HG03060 (cell line): ENCODE measurements around the gene COLGALT1.
"Not testable (repeated sequence)": the region's sequence is repeated elsewhere in the genome, so short reads cannot be mapped to it uniquely, and the experiment has no call there.

Experiments used
- ATAC-seq: cut with Tn5 transposase; IDR thresholded peaks from one replicate; pipeline ENCODE4 v1.9.1; 2021; ENCODE audit warnings: low read depth, moderate number of reproducible peaks; ENCODE audit not compliant: unreplicated experiment

The COLGALT1 gene

DNA sequence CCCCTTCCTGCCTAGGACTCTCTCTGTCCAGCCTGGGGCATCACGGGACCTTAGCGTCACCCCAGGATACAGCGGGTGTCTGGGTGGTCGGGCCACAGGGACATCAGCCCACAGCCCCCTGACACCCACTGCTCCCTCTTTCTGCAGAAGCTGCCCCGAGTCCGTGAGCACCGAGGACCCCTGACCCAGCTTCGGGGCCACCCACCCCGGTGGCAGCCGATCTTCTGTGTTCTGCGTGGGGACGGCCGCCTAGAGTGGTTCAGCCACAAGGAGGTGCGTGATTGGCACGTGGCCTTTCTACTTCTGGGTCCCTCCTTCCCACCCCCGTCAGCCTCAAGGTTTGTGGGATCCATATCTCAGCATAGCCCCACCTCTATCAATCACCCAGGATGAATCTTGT lies 23.3 kb upstream of the COLGALT1 start:
- no peak for ATAC-seq

DNA sequence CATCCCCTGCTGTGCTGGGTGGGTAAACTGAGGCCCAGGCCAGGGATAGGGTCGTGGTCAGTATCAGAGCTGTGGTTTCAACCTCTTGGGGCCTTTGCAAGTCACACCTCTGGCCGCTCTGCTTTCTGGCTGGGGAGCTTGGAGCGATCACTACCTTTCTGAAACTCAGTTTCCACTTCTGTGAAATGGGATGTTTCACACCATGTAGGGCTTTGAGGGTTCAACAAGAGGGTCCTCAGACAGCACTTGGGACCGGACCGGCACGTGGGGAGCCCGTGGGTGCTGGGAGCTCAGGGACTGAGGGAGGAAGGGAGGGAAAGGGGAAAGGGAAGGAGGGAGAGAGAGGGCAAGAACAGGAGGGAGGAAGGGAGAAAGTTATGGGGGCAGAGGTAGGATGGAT lies 22.9 kb upstream of the COLGALT1 start:
- no peak for ATAC-seq

DNA sequence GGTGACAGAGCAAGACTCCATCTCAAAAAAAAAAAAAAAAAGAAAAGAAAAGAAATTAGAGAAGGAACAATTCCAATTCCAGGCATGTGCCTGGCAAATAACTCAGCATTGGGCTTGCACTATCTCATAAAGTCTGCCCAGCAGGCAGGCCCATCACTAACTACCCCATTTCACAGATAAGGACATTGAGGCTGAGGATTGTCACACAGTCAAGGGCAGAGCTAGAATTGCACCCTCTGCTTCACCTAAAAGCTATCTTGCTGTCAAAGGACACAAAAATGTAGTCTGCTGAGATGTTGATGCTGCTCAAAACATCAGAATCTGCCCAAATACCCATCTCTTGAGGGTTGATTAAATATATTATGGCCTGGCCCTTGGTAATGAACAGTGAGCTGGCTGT lies 20.7 kb upstream of the COLGALT1 start:
- no peak for ATAC-seq

DNA sequence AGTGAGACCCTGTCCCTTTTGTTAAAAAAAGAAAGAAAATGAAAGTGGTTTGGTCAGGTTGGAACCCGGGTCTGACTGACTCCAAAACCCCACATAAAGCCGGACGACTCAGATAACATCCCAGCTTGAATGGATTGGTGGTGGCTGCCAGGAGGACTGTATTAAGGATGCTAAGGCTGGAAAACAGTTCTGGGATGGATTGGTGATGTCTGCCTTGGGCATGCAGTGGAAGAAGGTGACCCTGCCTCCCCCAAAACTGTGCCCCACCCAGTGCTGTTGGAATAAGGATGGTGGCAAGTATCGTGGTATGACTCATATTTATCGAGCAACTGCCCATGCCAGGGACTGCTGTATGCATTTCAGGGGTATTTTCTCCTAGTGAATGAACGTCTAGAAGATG lies 18.5 kb upstream of the COLGALT1 start:
- no peak for ATAC-seq

DNA sequence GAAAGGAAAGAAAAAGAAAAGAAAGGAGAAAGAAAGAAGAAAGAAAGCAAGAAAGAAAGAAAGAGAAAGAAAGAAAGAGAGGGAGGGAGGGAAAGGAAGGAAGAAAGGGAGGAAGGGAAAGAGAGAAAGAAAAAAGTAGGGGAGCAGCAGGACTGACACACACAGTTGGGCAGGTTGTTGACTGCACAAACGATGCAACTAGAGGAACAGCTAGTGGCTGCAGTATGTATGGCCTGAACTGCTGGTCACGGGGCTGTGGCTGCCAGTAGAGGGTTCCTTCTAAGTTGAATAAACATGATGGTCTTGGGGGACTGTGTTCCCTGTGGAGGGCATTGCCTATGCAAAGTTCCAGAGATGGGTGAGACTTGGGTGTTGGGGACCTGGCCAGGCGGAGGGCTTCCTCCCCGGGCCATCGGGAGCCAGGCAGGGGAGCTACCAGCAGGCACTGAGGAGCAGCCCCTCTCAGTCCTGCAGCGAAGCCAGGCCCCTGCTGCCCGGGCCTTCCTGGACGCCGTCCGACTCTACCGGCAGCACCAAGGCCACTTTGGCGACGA lies 16.7 kb upstream of the COLGALT1 start:
- no peak for ATAC-seq

DNA sequence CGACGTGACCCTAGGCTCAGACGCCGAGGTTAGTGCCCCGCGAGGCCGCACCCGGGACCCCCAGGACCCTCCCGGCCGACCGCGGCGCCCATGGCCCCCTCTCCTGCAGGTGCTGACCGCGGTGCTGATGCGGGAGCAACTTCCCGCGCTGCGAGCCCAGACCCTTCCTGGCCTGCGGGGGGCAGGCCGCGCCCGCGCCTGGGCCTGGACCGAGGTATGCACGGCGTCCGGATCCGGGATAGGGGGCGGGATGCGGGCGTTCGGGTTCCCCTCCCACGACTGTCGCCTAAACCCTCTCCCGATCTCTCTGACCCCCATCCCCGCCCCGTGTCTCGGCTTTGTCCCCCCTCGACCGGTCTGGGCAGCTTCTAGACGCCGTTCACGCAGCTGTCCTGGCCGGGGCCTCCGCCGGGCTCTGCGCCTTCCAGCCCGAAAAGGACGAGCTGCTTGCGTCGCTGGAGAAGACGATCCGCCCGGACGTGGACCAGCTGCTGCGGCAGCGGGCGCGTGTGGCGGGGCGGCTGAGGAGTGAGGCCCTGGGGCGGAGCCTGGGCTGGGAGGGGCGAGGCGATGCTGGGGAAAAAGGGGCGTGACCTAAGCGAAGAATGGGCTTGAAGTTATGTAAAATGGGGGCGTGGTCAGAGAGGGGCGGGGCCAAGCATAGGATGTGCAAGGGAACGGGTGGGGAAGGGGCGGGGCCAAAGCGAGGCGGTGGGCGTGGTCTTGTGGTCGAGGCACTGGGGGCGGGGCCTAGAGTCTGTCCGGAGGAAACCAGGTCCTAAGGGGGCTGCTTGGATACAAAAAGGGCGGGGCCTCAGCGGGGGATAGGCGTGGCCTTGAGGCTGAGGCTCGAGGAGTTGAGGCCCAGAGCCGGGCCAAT lies 16.0 kb upstream of the COLGALT1 start:
- no peak for ATAC-seq

DNA sequence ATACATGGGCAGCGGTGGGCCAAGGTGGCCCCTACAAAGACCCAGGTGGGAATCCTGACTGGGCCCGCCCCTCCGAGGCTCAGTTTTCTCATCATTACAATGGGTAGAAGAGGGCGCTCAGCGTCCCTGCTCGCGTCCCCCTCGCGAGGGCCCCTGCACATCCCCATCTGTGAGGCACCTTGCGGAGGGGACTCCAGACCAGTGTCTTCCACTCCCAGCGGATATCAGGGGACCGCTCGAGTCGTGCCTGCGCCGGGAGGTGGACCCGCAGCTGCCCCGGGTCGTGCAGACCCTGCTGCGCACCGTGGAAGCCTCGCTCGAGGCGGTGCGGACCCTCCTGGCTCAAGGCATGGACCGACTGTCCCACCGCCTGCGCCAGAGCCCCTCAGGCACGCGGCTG lies 15.3 kb upstream of the COLGALT1 start:
- ATAC-seq: no peak

DNA sequence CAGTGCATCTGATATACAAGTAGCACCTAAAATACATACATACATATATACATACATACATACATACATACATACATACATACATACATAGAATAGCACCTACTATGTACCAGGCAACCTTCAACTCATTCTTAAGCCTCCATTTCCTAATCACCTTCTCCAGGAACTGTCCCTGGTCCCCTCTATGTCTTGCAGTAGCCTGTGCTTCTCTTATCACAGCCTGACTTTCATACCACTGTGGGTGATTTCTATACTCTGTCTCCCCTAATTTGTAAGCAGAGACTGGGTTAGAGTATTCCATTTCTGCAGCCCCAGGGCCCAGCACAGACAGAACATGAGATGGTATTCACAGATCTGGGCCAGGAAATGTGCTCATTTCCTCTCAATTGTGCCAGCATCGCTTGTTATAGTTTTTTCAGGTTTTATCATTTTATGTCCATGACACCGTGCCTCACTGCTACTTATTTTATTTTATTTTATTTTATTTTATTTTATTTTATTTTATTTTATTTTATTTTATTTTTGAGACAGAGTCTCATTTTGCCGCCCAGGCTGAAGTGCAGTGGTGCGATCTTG lies 14.2 kb upstream of the COLGALT1 start:
- ATAC-seq: no peak

DNA sequence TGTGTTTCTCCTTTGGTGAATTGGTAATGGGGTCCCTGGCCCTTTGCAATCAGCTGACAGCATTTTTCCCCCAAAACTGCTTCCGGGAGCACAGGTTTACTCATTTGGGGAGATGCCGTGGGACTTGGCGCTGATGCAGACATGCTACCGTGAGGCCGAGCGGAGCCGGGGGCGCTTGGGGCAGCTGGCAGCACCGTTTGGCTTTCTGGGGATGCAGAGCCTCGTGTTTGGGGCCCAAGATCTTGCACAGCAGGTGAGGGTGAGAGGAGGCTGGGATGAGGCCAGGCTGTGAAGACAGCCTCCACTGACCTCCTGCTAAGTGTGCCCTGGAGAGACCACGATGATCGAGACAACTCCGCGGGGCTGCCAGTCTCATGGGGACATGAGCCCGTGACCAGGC lies 13.4 kb upstream of the COLGALT1 start:
- no peak for ATAC-seq

DNA sequence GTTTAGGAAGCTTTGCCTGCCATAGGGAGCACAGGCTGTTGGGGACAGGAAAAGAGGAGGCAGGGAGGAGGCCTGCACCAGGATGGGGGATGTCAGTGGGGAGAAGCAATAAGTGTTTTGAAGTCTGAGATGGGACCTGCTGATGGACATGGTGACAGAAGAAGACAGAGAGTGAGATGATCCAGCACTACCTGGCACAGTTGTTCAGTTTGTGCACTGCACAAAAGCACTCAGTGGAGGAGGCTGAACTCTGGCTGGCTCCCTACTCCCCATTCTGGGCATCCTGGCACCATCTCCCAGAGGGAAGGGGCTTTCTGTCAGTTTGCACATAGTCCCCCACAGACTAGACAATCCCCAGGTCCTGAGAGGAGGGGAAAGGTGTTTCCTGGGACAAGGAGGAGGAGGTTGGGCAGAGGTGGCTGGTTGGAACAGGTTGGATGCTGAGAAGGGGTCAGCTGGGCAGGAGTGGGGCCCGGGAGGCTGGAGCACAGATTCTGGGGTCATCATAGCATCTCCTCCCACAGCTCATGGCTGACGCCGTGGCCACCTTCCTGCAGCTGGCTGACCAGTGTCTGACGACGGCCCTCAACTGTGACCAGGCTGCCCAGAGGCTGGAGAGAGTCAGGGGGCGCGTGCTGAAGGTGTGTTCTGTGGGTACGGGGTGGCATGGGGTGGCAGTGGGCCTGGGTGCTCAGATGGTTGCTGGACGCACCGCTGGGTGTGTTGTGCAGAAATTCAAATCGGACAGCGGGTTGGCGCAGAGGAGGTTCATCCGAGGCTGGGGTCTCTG lies 12.5 kb upstream of the COLGALT1 start:
- no peak for ATAC-seq

DNA sequence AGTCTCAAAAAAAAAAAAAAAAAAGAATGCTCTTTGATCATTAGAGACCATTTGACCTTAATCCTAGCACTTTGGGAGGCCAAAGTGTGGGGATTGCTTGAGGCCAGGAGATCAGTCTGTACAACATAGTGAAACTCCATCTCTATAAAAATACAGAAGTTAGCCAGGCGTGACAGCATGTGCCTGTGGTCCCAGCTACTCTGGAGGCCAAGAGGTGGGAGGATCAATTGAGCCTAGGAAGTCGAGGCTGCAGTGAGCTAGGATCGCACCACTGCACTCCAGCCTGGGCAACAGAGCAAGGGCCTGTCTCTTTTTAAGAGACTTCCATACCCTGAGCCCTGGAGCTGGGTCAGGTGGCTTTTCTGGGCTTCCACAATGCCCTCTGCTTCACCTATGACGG lies 11.5 kb upstream of the COLGALT1 start:
- no peak for ATAC-seq

DNA sequence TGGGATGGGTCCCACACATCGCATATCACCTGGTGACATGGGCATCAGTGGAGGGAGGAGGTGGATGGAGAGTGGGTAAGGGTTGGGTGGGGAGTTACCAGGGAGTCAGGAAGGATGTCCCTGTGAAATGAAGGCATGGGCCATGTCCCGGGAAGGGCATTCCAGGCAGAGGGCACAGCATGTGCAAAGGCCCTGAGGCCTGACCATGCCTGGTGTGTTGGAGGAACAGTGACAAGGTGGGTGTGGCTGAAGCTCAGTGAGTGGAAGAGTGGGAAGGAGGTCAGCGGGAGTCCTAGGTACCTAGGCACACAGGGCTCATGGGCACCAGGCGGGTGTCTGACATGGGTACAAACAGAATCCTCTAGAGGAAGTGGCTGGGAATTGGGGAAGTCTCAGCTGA lies 11.0 kb upstream of the COLGALT1 start:
- ATAC-seq: no peak

DNA sequence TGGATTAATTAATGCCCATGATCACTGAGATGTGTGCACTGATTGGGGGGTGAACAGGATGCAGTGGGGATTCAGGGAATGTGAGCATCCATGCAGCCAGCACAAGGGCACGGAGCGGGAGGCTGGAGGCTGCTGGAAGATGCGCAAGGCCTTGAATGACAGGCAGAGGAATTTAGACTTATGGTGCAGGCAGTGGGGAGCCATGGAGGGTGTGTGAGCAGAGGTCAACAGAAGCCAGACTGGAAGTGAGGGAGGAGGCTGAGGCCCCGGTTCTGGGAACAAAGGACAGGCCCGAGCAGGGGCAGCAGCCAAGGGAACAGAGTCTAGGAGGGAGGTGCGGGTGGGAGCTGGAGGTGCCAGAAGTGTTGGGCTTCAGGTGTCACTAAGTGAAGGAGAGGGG lies 7.3 kb upstream of the COLGALT1 start:
- ATAC-seq: no peak

DNA sequence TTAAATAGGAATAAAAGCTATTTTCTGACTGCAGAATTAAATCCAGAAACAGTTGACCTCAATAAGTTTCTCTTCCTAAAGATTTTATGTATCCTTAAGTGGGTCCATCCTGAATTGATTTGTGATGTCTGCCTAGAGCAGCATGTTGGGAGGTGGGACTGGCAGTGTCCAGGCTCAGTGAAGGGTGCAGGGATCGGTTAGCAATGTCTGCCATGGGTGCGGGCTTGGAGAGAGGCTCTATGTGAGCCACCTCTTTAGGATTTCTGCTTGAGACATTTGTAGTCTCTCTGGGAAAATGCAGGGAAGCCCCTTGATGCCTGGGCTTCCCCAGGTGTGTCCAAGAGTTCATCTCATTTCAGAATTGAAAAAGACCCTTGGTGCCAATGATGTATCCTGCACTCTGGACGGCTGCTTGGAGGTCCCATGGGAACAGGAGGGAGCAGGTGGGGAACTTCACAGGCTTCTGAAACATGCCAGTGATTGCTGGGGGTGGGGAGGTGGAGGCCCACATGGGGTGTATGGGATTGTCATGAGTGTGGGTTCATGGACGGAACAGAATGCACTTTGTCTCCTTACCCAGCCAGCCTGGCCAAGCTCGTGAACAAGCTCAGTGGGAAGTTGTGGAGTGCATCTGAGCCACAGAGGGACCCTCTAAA lies 6.2 kb upstream of the COLGALT1 start:
- no peak for ATAC-seq

DNA sequence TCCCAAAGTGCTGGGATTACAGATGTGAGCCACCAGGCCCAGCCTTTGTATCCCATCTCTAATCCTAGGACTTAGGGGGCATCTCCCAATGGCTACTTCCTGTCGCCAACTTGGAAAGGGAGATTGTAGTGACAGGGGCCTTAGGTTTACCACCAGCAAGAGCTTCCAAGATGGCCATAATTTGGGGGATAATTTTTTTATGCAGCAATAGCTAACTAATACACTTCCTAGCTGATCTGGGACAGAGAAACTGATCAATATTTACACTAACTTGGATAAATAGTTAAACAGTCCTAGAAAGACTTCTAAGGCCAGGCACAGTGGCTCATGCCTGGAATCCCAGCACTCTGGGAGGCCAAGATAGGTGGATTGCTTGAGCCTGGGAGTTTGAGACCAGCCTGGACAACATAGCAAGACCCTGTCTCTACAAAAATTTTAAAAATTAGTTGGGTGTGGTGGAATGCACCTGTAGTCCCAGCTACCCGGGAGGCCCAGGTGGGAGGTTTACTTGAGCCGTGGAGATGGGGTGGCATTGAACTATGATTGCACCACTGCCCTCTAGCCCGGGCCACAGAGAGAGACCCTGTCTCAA lies 5.3 kb upstream of the COLGALT1 start:
- ATAC-seq: no peak

DNA sequence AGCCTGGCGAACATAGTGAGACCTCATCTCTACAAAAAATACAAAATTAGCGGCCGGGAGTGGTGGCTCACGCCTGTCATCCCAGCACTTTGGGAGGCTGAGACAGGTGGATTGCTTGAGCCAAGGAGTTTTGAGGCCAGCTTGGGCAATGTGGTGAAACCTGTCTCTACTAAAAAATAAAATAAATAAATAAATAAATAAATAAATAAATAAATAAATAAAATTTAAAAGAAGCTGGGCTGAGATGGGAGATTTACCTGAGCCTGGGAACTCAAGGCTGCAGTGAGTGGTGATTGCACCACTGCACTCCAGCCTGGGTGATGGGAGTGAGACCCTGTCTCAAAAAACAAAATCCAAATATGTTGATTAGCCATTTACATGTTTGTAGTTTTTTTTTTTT lies 2.7 kb upstream of the COLGALT1 start:
- ATAC-seq: not testable (repeated sequence)

DNA sequence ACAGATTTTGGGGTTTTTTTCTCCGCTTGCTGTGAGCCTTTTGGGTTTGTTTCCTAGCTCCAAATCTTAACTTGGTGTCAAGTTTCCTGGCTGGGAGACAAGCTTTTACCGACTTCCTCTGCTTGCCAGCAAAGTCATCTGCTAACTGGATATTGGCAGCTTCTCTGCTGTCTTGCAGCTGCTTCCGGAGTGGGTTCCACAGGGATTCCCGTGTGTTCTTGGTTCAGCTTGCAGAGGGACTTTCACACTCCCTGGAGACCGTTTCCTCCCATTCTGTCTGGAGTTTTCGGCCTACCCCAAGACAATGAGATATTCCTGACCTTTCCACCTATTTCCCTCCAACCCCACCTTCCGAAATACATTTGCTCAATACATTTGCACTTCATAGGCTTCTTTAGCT lies 2.2 kb upstream of the COLGALT1 start:
- ATAC-seq: no peak

DNA sequence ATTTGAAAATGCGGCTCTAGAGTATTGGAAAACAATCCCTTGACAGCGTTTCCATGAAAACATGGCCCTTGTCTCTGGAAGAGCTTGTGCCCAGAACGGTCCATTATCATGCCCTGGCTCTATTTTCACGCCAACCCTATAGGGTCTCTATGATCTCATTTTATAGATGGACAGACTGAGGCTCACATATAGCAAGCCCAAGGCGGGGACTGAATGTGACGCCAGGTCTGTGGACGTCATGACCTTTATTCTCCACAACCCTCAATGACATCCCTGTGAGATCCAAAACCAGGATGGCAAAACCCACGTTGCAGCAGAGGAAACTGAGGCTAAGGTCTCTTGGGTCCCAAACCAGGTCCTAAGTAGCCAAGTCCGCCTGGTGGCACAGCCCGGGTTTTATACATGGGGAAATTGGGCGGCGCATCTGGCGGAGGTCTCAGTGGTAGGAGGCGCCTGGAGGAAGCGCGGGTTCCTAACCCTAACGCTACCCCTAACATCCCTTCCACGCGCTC lies 425 bp upstream of the COLGALT1 start:
- no peak for ATAC-seq

DNA sequence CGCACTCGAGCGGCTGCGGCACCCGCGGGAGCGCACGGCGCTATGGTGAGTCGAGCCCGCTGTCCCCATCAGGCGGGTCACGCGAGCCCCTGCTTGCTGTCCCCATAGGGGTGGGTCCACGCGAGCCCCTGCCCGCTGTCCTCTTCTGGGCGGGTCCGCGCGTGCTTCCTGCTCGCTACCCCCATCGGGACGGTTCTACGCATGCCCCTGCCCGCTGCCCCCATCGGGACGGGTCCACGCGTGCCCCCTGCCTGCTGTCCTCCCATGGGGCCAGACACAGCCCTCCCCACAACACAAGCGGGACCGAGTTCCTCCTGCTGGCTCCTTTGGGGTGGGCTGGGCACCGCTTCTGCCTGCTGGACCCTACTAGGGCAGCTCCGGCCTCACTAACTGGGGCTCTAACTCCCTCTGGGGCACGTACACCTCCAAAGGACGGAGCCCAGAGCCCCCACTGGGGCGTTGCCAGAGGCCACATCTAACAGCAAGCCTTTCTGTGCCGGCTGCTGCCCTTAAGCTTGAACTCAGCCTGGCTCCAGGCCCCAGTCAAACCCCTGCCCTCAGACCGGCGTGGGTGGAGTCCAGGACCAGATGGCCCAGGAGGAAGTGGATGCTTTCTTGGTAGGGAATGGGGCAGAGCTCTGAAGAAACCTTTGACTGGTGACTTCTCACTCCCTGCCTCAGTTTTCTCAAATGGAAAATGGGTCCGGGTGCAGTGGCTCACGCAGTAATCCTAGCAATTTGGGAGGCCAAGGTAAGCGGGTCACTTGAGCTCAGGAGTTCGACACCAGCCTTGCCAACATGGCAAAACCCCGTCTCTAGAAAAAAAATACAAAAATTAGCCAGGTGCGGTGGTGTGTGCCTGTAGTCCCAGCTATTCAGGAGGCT lies 722 bp downstream of the COLGALT1 start:
- ATAC-seq: no peak
